RWPE2 (cell line): Measurements from ENCODE around the gene SERPINB12.

ENCODE experiments used
- ATAC-seq: fragments of 200-7000 bp; cut with Tn5 transposase; 3 replicates; pipeline ENCODE4 v1.9.1; 2021; ENCODE audit warnings: low read depth
- DNase-seq: peaks from one replicate; pipeline ENCODE4 v3.0.0-alpha.2; 2020; ENCODE audit warnings: low spot score
- H3K27ac ChIP-seq: fragments of 450-650 bp; 2 replicates; pipeline ENCODE4 v1.5.1; 2017; ENCODE audit warnings: mild to moderate bottlenecking; ENCODE audit not compliant: poor library complexity, severe bottlenecking
- H3K27me3 ChIP-seq: fragments of 250-450 bp; sonication (Bioruptor Pico); 2 replicates; pipeline ENCODE4 v1.5.1; 2021; ENCODE audit warnings: mild to moderate bottlenecking, moderate library complexity; ENCODE audit not compliant: insufficient read depth, poor library complexity, severe bottlenecking
- H3K36me3 ChIP-seq: fragments of 250-450 bp; sonication (Bioruptor Pico); 2 replicates; pipeline ENCODE4 v1.5.1; 2020; ENCODE audit warnings: low read depth, mild to moderate bottlenecking, moderate library complexity
- H3K4me1 ChIP-seq: fragments of 250-450 bp; sonication (Bioruptor Pico); 2 replicates; pipeline ENCODE4 v1.5.1; 2021; ENCODE audit warnings: mild to moderate bottlenecking, moderate library complexity; ENCODE audit not compliant: insufficient read depth, poor library complexity, severe bottlenecking
- H3K4me3 ChIP-seq: fragments of 250-450 bp; sonication (Bioruptor Pico); 2 replicates; pipeline ENCODE4 v1.5.1; 2021; ENCODE audit warnings: mild to moderate bottlenecking, moderate library complexity; ENCODE audit not compliant: severe bottlenecking
- H3K9me3 ChIP-seq: fragments of 250-450 bp; sonication (Bioruptor Pico); 2 replicates; pipeline ENCODE4 v1.5.1; 2021; ENCODE audit warnings: mild to moderate bottlenecking, moderate library complexity; ENCODE audit not compliant: severe bottlenecking
- CTCF ChIP-seq: fragments of 450-650 bp; IDR thresholded peaks from one replicate; pipeline ENCODE4 v1.5.1; 2017; ENCODE audit warnings: mild to moderate bottlenecking, moderate library complexity; ENCODE audit not compliant: poor library complexity, severe bottlenecking

SERPINB12 gene

DNA sequence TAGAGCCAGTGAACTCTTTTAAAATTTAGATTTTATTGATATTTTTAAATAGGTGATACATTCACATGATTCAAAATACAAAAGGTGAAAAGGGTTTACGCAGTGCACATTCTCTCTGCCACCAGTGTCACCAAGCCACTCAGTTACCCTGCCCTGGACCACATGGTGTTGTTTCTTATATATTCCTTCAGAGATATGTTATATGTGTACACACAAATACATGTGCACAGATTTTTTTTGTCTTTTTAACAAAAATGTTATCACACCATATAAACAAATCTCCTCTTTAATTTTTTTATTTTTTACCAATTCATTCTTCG lies 75.7 kb downstream of the SERPINB12 start:
- DNase-seq (no peak), ATAC-seq (no peak)
- no peaks in the 10 kb centered on the region for H3K9me3 ChIP-seq
- H3K4me3 ChIP-seq: no peak overlapping the region
- no peak for TF ChIP-seq CTCF
- no peaks in the 10 kb centered on the region for H3K4me1 ChIP-seq
- H3K27me3 ChIP-seq: no peaks in the 10 kb centered on the region
- no peak overlapping the region for H3K27ac ChIP-seq
- H3K36me3 ChIP-seq: no peaks in the 10 kb centered on the region
